HCT116 (cell line): Measurements from ENCODE around the gene RANBP17. TPM values are rescaled to one million over a fixed set of nuclear protein-coding genes. Genes with fewer than 3 reads are reported as not detected.

Experiments used
- ATAC-seq: fragments of 200-7000 bp; cut with Tn5 transposase; 2 replicates; pipeline ENCODE4 v1.9.1; 2020; ENCODE audit warnings: mild to moderate bottlenecking, moderate library complexity
- BruUV-seq: library from RNA; stranded (reverse); fragments of 400-500 nt; replicated peaks from 2 replicates; lab custom pipeline; 2021; lab: Mats Ljungman, UMichigan
- CTCF ChIA-PET: fragments of 300-600 bp; sonication (Branson Sonifier 250); formaldehyde crosslinking; loops from one replicate; lab custom pipeline; 2021; ENCODE audit warnings: antibody characterized with exemption; lab: Charles Lee
- POLR2A ChIA-PET: fragments of 300-600, 350-600 bp; sonication (Branson Sonifier 250); formaldehyde crosslinking; loops from one replicate; lab custom pipeline; 2021; ENCODE audit warnings: antibody characterized with exemption; lab: Charles Lee
- RAD21 ChIA-PET, 2 experiments: fragments of 300-600 bp; sonication (Branson Sonifier 250); formaldehyde crosslinking; loops; one replicate each; lab custom pipeline; 2023; ENCODE audit warnings: low total read pairs in 2 of 2; ENCODE audit not compliant: uncharacterized antibody in 2 of 2, unreplicated experiment in 2 of 2, low non-redundant PET in 1 of 2; lab: Charles Lee
- DNase-seq: peaks from one replicate; pipeline ENCODE4 v3.0.0-alpha.2; 2010; ENCODE audit warnings: low read depth, low spot score
- H2AFZ ChIP-seq: fragments of 200-600 bp; shearing (Covaris generic), sonication (generic); 2 replicates; pipeline ENCODE4 v1.6.1; 2017; ENCODE audit warnings: low read depth, mixed run types, mixed read lengths, antibody characterized with exemption, low read length; ENCODE audit not compliant: poor library complexity, severe bottlenecking
- H3K27ac ChIP-seq: 2 replicates; pipeline ENCODE4 v1.5.1; 2012; ENCODE audit warnings: low read depth, low read length
- H3K27me3 ChIP-seq: fragments of 200-600 bp; sonication (generic); 2 replicates; pipeline ENCODE4 v1.6.1; 2016; ENCODE audit warnings: mixed run types, low read length, mixed read lengths; ENCODE audit not compliant: insufficient read depth
- H3K36me3 ChIP-seq, 2 experiments: fragments of 200-500 bp in 1 of 2; fragments of 200-600 bp in 1 of 2; sonication (Bioruptor generic) in 1 of 2; sonication (generic) in 1 of 2; 2 replicates each; pipeline versions ENCODE4 v1.5.1 to v1.6.1; 2014 to 2016; ENCODE audit warnings: low read length in 2 of 2, inconsistent platforms in 1 of 2, mixed read lengths in 1 of 2, mixed run types in 1 of 2; ENCODE audit not compliant: insufficient read depth in 2 of 2, control insufficient read depth in 1 of 2
- H3K4me1 ChIP-seq, 2 experiments: fragments of 200-600 bp in 1 of 2; sonication (generic) in 1 of 2; 2 replicates each; pipeline versions ENCODE4 v1.5.1 to v1.6.1; 2012 to 2017; ENCODE audit warnings: low read length in 2 of 2, inconsistent platforms in 1 of 2, mild to moderate bottlenecking in 1 of 2, mixed read lengths in 1 of 2, mixed run types in 1 of 2, moderate library complexity in 1 of 2; ENCODE audit not compliant: insufficient read depth in 2 of 2, control insufficient read depth in 1 of 2
- H3K4me2 ChIP-seq: fragments of 200-600 bp; sonication (generic); 2 replicates; pipeline ENCODE4 v1.6.1; 2017; ENCODE audit warnings: mixed run types, low read length, mixed read lengths
- H3K4me3 ChIP-seq, 2 experiments: fragments of 200-600 bp in 1 of 2; sonication (generic) in 1 of 2; replicated peaks in 1 of 2; 2 replicates each; pipeline ENCODE4 v1.5.1; 2011 to 2016; ENCODE audit warnings: low read length in 2 of 2, control low read depth in 1 of 2, low read depth in 1 of 2, mild to moderate bottlenecking in 1 of 2, mixed read lengths in 1 of 2, mixed run types in 1 of 2
- H3K79me2 ChIP-seq: fragments of 200-600 bp; sonication (generic); 2 replicates; pipeline ENCODE4 v1.6.1; 2017; ENCODE audit warnings: mild to moderate bottlenecking, mixed run types, low read length, moderate library complexity, mixed read lengths; ENCODE audit not compliant: insufficient read depth
- H3K9ac ChIP-seq: fragments of 200-600 bp; sonication (generic); 2 replicates; pipeline ENCODE4 v1.6.1; 2016; ENCODE audit warnings: low read length, mixed read lengths
- H3K9me2 ChIP-seq: fragments of 200-600 bp; sonication (generic), shearing (Covaris generic); 2 replicates; pipeline ENCODE4 v1.6.1; 2017; ENCODE audit warnings: mixed run types, mild to moderate bottlenecking, moderate library complexity; ENCODE audit not compliant: insufficient read depth
- H3K9me3 ChIP-seq, 2 experiments: fragments of 200-500 bp in 1 of 2; fragments of 200-600 bp in 1 of 2; sonication (Bioruptor generic) in 1 of 2; sonication (generic) in 1 of 2; 2 replicates each; pipeline ENCODE4 v1.6.1; 2014 to 2017; ENCODE audit warnings: low read length in 2 of 2, mixed read lengths in 2 of 2, inconsistent platforms in 1 of 2, low read depth in 1 of 2, mild to moderate bottlenecking in 1 of 2, mixed run types in 1 of 2, moderate library complexity in 1 of 2; ENCODE audit not compliant: control insufficient read depth in 1 of 2, insufficient read depth in 1 of 2
- H4K20me1 ChIP-seq: fragments of 200-600 bp; sonication (generic), shearing (Covaris generic); 2 replicates; pipeline ENCODE4 v1.6.1; 2017; ENCODE audit warnings: mixed run types, mild to moderate bottlenecking, moderate library complexity; ENCODE audit not compliant: insufficient read depth
- CBX3 ChIP-seq: IDR thresholded peaks from 2 replicates; pipeline ENCODE4 v1.6.1; 2012; ENCODE audit warnings: low read depth
- CEBPB ChIP-seq: IDR thresholded peaks from 2 replicates; pipeline ENCODE4 v1.6.1; 2012; ENCODE audit warnings: low read depth
- EGR1 ChIP-seq: IDR thresholded peaks from 2 replicates; pipeline ENCODE4 v1.6.1; 2012; ENCODE audit warnings: low read depth
- ELF1 ChIP-seq: IDR thresholded peaks from 2 replicates; pipeline ENCODE4 v1.6.1; 2012; ENCODE audit warnings: low read depth, borderline replicate concordance
- EZH2 ChIP-seq: fragments of 200-600 bp; sonication (generic); IDR thresholded peaks from 2 replicates; pipeline ENCODE4 v1.6.1; 2017; ENCODE audit warnings: antibody characterized with exemption, mixed run types
- JUND ChIP-seq: IDR thresholded peaks from 2 replicates; pipeline ENCODE4 v1.6.1; 2012
- POLR2A ChIP-seq: IDR thresholded peaks from 2 replicates; pipeline ENCODE4 v1.7.0; 2011; ENCODE audit warnings: borderline replicate concordance; ENCODE audit not compliant: insufficient read depth, insufficient read length; ENCODE audit errors: extremely low read depth
- POLR2AphosphoS5 ChIP-seq: IDR thresholded peaks from 2 replicates; pipeline ENCODE4 v1.6.1; 2011; ENCODE audit warnings: mild to moderate bottlenecking, low read depth, low read length, moderate library complexity
- REST ChIP-seq: IDR thresholded peaks from 2 replicates; pipeline ENCODE4 v1.6.1; 2012; ENCODE audit warnings: low read depth
- SIN3A ChIP-seq: IDR thresholded peaks from 2 replicates; pipeline ENCODE4 v1.6.1; 2012; ENCODE audit warnings: low read depth
- SRF ChIP-seq: IDR thresholded peaks from 2 replicates; pipeline ENCODE4 v1.6.1; 2012; ENCODE audit warnings: low read depth
- YY1 ChIP-seq: IDR thresholded peaks from 2 replicates; pipeline ENCODE4 v1.6.1; 2011; ENCODE audit warnings: low read length, low read depth, moderate library complexity, mild to moderate bottlenecking; ENCODE audit not compliant: insufficient replicate concordance; ENCODE audit errors: extremely low read depth
- ZBTB33 ChIP-seq: IDR thresholded peaks from 2 replicates; pipeline ENCODE4 v1.6.1; 2011; ENCODE audit warnings: mild to moderate bottlenecking, low read length, moderate library complexity; ENCODE audit not compliant: insufficient replicate concordance; ENCODE audit errors: extremely low read depth
- ZFX ChIP-seq: fragments of 450-650 bp; IDR thresholded peaks from 2 replicates; pipeline ENCODE4 v1.6.1; 2017
- ZNF274 ChIP-seq: fragments of 200-500 bp; sonication (Bioruptor generic); IDR thresholded peaks from 2 replicates; pipeline ENCODE4 v1.6.1; 2014; ENCODE audit warnings: mild to moderate bottlenecking, low read depth, low read length, inconsistent platforms
- intact Hi-C: fragments of 100-400 bp; cut with micrococcal nuclease; formaldehyde crosslinking; loops from 2 replicates; pipeline ENCODE4 v1.10.0; 2022
- total RNA-seq: library from RNA; stranded (reverse); gene quantifications from one replicate; pipeline ENCODE4 v1.2.1, GENCODE V29; 2021; ENCODE audit not compliant: unreplicated experiment
- TF ChIP-seq, protein P1 (sequence below): IDR thresholded peaks from 2 replicates; pipeline ENCODE4 v1.6.1; 2012
- TF ChIP-seq, protein P2 (sequence below), 3 experiments: fragments of 200-600 bp in 1 of 3; sonication (generic) in 1 of 3; IDR thresholded peaks in 2 of 3; conservative IDR thresholded peaks in 1 of 3; 2 replicates each; pipeline ENCODE4 v1.5.1; 2012 to 2017; ENCODE audit warnings: low read depth in 2 of 3, low read length in 2 of 3, antibody characterized with exemption in 1 of 3, borderline replicate concordance in 1 of 3, control low read depth in 1 of 3, mild to moderate bottlenecking in 1 of 3, mixed read lengths in 1 of 3, mixed run types in 1 of 3, moderate library complexity in 1 of 3; ENCODE audit not compliant: insufficient read depth in 1 of 3

The RANBP17 gene
- total RNA-seq, 1 experiment from 2014 or later, result 18.2 TPM

- CTCF ChIA-PET, result no interaction called here
Measured at GRCh38 chr5:171252674-171253073, 390.9 kb downstream of the RANBP17 start.

More at GRCh38 chr5:171252674-171253073, 390.9 kb downstream of the RANBP17 start:
- DNase-seq (no peak), ATAC-seq (no peak)
- Histone ChIP-seq H3K79me2 (no peaks in the 10 kb centered on the region), H3K27me3 (no peaks in the 10 kb centered on the region), H3K4me2 (no peak overlapping the region), H3K4me3 (no peak overlapping the region), H3K9me2 (no peaks in the 10 kb centered on the region), H3K9ac (no peak overlapping the region), H3K27ac (no peak overlapping the region), H3K36me3 (no peaks in the 10 kb centered on the region), H4K20me1 (no peaks in the 10 kb centered on the region), H2AFZ (no peak overlapping the region), H3K4me1 (no peaks in the 10 kb centered on the region), H3K9me3 (peaks cover 0 to 4% of the 10 kb centered on the region in 2 experiments; a peak in 1 of 4 replicates)
- POLR2A ChIA-PET, result no interaction called here
- RAD21 ChIA-PET, result no interaction called here
- no TSS peak for BruUV-seq
- intact Hi-C loops, result no loop called here
- TF ChIP-seq POLR2AphosphoS5, result no peak
- TF ChIP-seq EGR1, result no peak
- no peak for TF ChIP-seq ZBTB33
- TF ChIP-seq ELF1, result no peak
- TF ChIP-seq, protein P1, sequence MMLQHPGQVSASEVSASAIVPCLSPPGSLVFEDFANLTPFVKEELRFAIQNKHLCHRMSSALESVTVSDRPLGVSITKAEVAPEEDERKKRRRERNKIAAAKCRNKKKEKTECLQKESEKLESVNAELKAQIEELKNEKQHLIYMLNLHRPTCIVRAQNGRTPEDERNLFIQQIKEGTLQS, result no peak
- no peak for TF ChIP-seq ZNF274
- no peak for TF ChIP-seq ZFX
- TF ChIP-seq, protein P2, sequence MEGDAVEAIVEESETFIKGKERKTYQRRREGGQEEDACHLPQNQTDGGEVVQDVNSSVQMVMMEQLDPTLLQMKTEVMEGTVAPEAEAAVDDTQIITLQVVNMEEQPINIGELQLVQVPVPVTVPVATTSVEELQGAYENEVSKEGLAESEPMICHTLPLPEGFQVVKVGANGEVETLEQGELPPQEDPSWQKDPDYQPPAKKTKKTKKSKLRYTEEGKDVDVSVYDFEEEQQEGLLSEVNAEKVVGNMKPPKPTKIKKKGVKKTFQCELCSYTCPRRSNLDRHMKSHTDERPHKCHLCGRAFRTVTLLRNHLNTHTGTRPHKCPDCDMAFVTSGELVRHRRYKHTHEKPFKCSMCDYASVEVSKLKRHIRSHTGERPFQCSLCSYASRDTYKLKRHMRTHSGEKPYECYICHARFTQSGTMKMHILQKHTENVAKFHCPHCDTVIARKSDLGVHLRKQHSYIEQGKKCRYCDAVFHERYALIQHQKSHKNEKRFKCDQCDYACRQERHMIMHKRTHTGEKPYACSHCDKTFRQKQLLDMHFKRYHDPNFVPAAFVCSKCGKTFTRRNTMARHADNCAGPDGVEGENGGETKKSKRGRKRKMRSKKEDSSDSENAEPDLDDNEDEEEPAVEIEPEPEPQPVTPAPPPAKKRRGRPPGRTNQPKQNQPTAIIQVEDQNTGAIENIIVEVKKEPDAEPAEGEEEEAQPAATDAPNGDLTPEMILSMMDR (IDR thresholded peaks at IDR 0.05 in 2 of 3, conservative IDR thresholded peaks at IDR 0.05 in 1 of 3; ENCODE audit: borderline replicate concordance in 1 of 3, insufficient read depth in 1 of 3, low read depth in 2 of 3, low read length in 2 of 3), result no peak
- TF ChIP-seq REST, result no peak
- TF ChIP-seq CEBPB, result no peak
- no peak for TF ChIP-seq SIN3A
- no peak for TF ChIP-seq SRF
- no peak for TF ChIP-seq CBX3
- TF ChIP-seq POLR2A, result no peak
- no peak for TF ChIP-seq EZH2
- no peak for TF ChIP-seq JUND
- TF ChIP-seq YY1, result no peak
